HG03095 (cell line): ENCODE data around the gene BICD1.
A peak's percentile ranks its signal among the peaks of the same experiment; 100 is the strongest.

Experiments
- ATAC-seq: cut with Tn5 transposase; IDR thresholded peaks from one replicate; pipeline ENCODE4 v1.9.1; 2021; ENCODE audit warnings: moderate library complexity; ENCODE audit not compliant: unreplicated experiment

Gene BICD1

DNA sequence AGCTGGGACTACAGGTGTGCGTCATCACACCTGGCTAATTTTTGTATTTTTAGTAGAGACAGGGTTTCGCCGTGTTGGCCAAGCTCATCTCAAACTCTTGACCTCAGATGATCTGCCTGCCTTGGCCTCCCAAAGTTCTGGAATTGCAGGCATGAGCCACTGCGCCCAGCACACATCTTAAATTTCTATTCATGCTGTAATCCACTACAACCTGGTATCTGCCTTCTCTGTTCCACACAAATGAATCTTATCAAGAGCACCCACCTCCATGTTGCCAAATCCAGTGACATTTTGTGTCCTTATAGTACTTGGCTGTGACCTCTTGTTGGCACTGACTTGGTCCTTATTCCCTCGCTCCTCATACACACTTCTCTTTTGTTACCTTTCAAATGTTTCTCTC lies 5.8 kb upstream of the BICD1 start:
- ATAC-seq: no peak

DNA sequence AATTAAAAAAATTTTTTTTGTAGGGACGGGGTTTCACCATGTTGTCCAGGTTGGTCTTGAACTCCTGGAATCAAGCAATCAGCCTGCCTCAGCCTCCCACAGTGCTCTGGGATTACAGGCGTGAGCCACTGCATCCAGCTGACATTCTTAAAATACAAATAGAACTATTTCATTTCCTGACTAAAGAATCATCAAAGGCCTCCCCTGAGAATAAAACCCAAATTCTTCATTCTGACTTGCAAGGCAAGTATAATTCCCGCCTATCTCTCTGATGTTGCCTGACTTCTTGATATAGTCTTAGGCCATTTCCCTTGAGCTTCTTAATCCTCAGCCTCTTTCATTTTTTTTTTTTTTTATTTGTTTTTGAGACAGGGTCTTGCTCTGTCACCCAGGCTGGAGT lies 4.4 kb upstream of the BICD1 start:
- ATAC-seq: no peak

- no peak for ATAC-seq
Measured at GRCh38 chr12:32104572-32105355, 1.9 kb upstream of the BICD1 start.

DNA sequence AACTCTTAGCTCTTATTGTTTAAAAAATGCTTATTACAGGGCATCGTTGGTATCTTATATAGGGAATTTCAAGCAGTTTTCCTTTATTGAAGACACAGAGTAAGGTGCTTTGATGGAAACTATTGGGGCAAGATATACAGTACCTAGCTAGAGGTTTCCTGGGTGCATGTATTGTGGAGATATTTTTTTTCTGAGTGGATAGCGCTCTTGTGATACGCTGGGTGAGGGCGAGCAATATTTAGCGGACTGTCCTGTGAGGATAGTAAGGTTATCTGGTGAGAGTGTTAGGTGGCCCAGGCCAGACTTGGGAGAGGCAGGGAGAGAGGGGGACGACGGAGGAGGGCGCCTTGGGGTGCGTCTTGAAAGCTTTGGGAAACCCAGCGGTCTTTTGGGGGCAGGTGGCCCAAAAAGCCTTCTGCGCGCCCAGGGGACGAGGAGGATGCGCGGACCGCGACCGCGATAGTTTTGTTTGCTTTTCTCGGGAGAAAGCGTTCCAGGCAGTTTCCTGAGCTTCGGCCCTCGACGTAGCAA lies 596 bp upstream of the BICD1 start:
- no peak for ATAC-seq

- peak; percentile 2 for ATAC-seq
Measured at GRCh38 chr12:32107359-32108267, 966 bp downstream of the BICD1 start.

- no peak for ATAC-seq
Measured at GRCh38 chr12:32108787-32109186, 2.1 kb downstream of the BICD1 start.

- ATAC-seq: no peak
Measured at GRCh38 chr12:32110417-32110816, 3.8 kb downstream of the BICD1 start.

DNA sequence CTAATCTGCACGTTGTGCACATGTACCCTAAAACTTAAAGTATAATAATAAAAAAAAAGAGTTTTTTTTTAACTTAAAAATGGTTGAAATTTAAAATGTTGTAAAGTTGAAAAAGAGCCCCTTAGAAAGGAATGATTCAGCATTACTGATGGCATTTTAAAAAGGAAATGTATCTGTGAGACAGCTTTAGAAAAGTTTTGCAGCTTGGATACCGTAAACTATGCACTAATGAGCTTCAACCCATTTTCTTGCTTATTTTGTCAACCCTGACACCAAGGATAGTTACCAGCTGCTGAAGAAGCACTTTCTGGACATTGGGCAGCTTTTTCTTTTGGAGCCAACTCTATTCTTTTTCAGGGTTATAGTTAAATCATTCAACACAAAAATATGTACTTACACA lies 4.3 kb downstream of the BICD1 start:
- ATAC-seq: no peak

DNA sequence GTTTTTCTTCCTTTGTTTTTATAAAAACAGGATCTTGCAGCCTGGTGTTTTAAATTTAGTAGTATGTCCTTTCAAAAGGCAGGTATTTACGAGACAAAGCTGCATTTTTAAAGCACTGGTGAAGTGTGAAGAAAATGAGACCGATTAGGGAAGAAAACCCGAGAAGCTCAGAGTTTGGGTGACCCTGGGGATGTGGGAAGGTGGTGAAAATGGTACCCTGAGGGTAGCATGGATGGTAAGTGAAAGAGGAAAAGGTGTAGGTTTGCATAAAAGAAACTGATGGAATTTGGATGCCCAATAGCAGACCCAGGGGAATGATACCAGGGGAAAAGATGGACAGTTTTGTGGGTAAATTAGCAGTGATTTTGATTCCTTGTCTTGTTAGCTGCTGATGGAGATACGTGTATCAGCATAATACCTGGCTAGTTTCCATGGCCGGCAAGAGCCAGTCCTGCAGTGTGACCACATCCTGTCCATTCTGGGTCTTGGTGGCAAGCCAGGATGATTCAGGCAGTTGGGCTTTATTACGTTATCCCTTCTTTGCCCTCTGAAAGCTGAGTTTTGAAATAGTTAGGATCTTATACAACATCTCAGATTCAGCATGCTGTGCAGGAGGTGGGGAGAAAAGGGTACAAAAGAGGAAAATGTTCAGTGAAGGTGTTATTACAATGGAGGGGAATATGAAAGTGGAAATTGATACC lies 8.9 kb downstream of the BICD1 start:
- ATAC-seq: no peak

- no peak for ATAC-seq
Measured at GRCh38 chr12:32116897-32117296, 10.2 kb downstream of the BICD1 start.

- no peak for ATAC-seq
Measured at GRCh38 chr12:32117316-32117715, 10.7 kb downstream of the BICD1 start.

- no peak for ATAC-seq
Measured at GRCh38 chr12:32118806-32119205, 12.2 kb downstream of the BICD1 start.

GRCh38 chr12:32120419-32120818 lies 13.8 kb downstream of the BICD1 start:
- ATAC-seq: peak; percentile 84

GRCh38 chr12:32124637-32125036 lies 18.0 kb downstream of the BICD1 start:
- ATAC-seq: no peak

- no peak for ATAC-seq
Measured at GRCh38 chr12:32125455-32126084, 18.9 kb downstream of the BICD1 start.

DNA sequence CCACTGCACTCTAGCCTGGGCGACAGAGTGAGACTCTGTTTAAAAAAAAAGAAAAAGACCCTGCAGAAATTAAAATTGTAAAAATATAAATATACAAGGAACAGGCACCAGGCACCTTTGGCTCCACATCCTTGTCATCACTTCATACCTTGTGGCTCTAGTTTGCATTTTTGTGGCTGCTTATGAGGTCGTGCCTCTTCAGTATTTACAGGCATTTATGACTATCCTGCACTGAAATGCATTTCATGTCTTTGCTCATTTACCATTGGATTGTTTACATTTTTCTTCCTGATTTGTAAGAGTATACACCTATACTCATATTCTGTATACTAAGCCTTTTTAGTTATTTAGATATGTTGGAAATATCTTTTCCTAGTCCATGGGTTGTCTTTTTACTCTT lies 20.1 kb downstream of the BICD1 start:
- ATAC-seq: no peak

DNA sequence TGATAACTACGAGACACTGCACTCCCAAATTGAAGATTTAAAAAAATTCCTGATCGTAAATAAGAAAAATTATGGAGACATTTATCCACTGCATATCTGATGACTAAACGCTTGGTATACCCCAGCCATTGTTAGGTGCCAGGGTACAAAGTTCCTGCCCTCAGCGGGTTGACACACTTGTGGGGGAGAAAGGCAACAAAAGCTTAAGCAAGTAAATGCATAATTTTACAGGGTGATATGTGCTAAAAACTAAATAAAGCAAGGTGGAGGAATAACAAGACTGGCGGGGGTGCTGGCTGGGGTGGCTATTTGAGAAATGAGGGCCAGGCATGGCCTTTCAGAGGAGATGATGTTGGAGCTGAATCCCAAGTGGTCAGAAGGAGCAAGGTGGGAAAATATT lies 25.0 kb downstream of the BICD1 start:
- ATAC-seq: no peak

- ATAC-seq: peak; percentile 48
Measured at GRCh38 chr12:32134101-32134888, 27.6 kb downstream of the BICD1 start.

GRCh38 chr12:32135967-32136366 lies 29.3 kb downstream of the BICD1 start:
- ATAC-seq: no peak

- no peak for ATAC-seq
Measured at GRCh38 chr12:32136404-32136803, 29.8 kb downstream of the BICD1 start.
